ENCODE results near the gene DCTN2.

DNA sequence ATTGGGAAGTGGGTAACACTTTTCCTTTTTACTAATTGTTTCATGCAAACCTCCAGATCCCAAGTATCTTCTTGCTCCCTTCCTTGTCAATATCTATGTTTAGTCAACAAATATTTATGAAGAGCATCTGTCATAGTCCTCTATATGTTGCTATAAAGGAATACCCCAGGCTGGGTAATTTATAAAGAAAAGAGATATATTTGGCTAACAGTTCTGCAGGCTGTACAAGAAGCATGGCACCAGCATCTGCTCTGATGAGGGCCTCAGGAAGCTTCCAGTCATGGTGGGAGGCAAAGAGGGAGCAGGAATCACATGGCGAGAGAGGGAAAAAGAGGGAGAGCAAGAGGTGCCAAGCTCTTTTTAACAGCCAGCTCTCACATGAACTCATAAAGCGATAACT lies 7.5 kb upstream of the DCTN2 start:
- TF ChIP-seq, protein P1, sequence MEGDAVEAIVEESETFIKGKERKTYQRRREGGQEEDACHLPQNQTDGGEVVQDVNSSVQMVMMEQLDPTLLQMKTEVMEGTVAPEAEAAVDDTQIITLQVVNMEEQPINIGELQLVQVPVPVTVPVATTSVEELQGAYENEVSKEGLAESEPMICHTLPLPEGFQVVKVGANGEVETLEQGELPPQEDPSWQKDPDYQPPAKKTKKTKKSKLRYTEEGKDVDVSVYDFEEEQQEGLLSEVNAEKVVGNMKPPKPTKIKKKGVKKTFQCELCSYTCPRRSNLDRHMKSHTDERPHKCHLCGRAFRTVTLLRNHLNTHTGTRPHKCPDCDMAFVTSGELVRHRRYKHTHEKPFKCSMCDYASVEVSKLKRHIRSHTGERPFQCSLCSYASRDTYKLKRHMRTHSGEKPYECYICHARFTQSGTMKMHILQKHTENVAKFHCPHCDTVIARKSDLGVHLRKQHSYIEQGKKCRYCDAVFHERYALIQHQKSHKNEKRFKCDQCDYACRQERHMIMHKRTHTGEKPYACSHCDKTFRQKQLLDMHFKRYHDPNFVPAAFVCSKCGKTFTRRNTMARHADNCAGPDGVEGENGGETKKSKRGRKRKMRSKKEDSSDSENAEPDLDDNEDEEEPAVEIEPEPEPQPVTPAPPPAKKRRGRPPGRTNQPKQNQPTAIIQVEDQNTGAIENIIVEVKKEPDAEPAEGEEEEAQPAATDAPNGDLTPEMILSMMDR (IDR thresholded peaks at IDR 0.05): no peak
- TF ChIP-seq POLR2A (IDR thresholded peaks at IDR 0.05): no peak
- TF ChIP-seq POLR2AphosphoS5 (IDR thresholded peaks at IDR 0.05): no peak
